Loucy (cell line): ENCODE results near the gene ENC1.

ENCODE experiments used
- EZH2phosphoT487 ChIP-seq: fragments of 200-600 bp; IDR thresholded peaks from 2 replicates; pipeline ENCODE4 v1.6.1; 2018; ENCODE audit warnings: antibody characterized with exemption, mild to moderate bottlenecking, moderate library complexity, borderline replicate concordance
- TF ChIP-seq, protein P1 (sequence below): fragments of 200-600 bp; sonication (generic); conservative IDR thresholded peaks from 2 replicates; pipeline ENCODE4 v1.5.1; 2014; ENCODE audit warnings: mild to moderate bottlenecking, antibody characterized with exemption, low read length

DNA sequence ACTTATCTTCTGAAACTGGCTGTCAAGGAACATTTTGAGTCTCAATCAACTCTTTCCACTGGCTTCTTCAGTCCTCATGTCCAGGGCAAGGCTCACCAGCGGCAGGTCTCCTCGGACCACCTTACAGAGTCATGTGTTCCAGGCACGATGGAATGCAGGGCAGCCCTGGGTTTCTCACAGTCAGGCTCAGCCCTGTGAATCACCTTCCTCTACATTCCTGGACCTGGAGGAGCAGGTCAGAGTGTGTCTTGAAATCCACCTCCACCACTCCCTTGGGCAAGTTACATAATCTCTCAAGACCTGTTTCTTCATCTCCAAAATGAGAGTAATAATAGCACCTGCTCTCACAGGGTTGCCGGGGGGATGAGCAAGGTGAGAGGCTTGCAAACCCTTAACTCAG lies 16.0 kb downstream of the ENC1 start:
- TF ChIP-seq, protein P1, sequence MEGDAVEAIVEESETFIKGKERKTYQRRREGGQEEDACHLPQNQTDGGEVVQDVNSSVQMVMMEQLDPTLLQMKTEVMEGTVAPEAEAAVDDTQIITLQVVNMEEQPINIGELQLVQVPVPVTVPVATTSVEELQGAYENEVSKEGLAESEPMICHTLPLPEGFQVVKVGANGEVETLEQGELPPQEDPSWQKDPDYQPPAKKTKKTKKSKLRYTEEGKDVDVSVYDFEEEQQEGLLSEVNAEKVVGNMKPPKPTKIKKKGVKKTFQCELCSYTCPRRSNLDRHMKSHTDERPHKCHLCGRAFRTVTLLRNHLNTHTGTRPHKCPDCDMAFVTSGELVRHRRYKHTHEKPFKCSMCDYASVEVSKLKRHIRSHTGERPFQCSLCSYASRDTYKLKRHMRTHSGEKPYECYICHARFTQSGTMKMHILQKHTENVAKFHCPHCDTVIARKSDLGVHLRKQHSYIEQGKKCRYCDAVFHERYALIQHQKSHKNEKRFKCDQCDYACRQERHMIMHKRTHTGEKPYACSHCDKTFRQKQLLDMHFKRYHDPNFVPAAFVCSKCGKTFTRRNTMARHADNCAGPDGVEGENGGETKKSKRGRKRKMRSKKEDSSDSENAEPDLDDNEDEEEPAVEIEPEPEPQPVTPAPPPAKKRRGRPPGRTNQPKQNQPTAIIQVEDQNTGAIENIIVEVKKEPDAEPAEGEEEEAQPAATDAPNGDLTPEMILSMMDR = no peak
- TF ChIP-seq EZH2phosphoT487 = no peak
